Loucy (cell line): ENCODE results near the gene RNF17.

Source experiments
- H2AFZ ChIP-seq: fragments of 200-600 bp; sonication (generic); 2 replicates; pipeline ENCODE4 v1.6.0; 2016; ENCODE audit warnings: antibody characterized with exemption, mild to moderate bottlenecking, low read length, moderate library complexity
- H3F3A ChIP-seq: fragments of 200-600 bp; 2 replicates; pipeline ENCODE4 v1.6.0; 2016; ENCODE audit warnings: antibody characterized with exemption, low read depth, mild to moderate bottlenecking
- H3K27me3 ChIP-seq: fragments of 200-600 bp; sonication (generic); 2 replicates; pipeline ENCODE4 v1.6.1; 2014; ENCODE audit warnings: low read length, mild to moderate bottlenecking; ENCODE audit not compliant: insufficient read depth, poor library complexity, severe bottlenecking
- H3K36me3 ChIP-seq: fragments of 200-600 bp; sonication (generic); 2 replicates; pipeline ENCODE4 v1.6.1; 2016; ENCODE audit warnings: low read length; ENCODE audit not compliant: insufficient read depth
- H3K4me1 ChIP-seq: fragments of 200-600 bp; sonication (generic); 2 replicates; pipeline ENCODE4 v1.5.1; 2014; ENCODE audit warnings: low read length, mild to moderate bottlenecking; ENCODE audit not compliant: insufficient read depth, poor library complexity, severe bottlenecking
- H3K4me2 ChIP-seq: fragments of 200-600 bp; sonication (generic); 2 replicates; pipeline ENCODE4 v1.6.0; 2014; ENCODE audit warnings: antibody characterized with exemption, low read length, low read depth, mild to moderate bottlenecking; ENCODE audit not compliant: poor library complexity, severe bottlenecking
- H3K4me3 ChIP-seq: fragments of 200-600 bp; sonication (generic); 2 replicates; pipeline ENCODE4 v1.5.1; 2014; ENCODE audit warnings: low read length, mild to moderate bottlenecking, mixed read lengths; ENCODE audit not compliant: poor library complexity, severe bottlenecking
- H3K79me2 ChIP-seq: fragments of 200-600 bp; sonication (generic); 2 replicates; pipeline ENCODE4 v1.6.1; 2014; ENCODE audit warnings: low read length; ENCODE audit not compliant: insufficient read depth
- H3K9ac ChIP-seq: fragments of 200-600 bp; sonication (generic); 2 replicates; pipeline ENCODE4 v1.6.0; 2014; ENCODE audit warnings: mild to moderate bottlenecking, low read depth, low read length, moderate library complexity; ENCODE audit not compliant: poor library complexity, severe bottlenecking
- H3K9me2 ChIP-seq: fragments of 200-600 bp; sonication (generic); replicated peaks from 2 replicates; pipeline ENCODE4 v1.6.1; 2016; ENCODE audit warnings: low read depth, low read length, mixed read lengths
- H3K9me3 ChIP-seq: fragments of 200-600 bp; sonication (generic); 2 replicates; pipeline ENCODE4 v1.6.1; 2014; ENCODE audit warnings: mild to moderate bottlenecking, antibody characterized with exemption, low read length, low read depth; ENCODE audit not compliant: insufficient read depth
- H4K20me1 ChIP-seq: fragments of 200-600 bp; sonication (generic); 2 replicates; pipeline ENCODE4 v1.6.0; 2014; ENCODE audit warnings: antibody characterized with exemption, low read length, mild to moderate bottlenecking; ENCODE audit not compliant: insufficient read depth, poor library complexity, severe bottlenecking
- CTCF ChIP-seq: fragments of 200-600 bp; sonication (generic); conservative IDR thresholded peaks from 2 replicates; pipeline ENCODE4 v1.5.1; 2014; ENCODE audit warnings: mild to moderate bottlenecking, antibody characterized with exemption, low read length
- EZH2phosphoT487 ChIP-seq: fragments of 200-600 bp; IDR thresholded peaks from 2 replicates; pipeline ENCODE4 v1.6.1; 2018; ENCODE audit warnings: antibody characterized with exemption, mild to moderate bottlenecking, moderate library complexity, borderline replicate concordance

Gene RNF17

GRCh38 chr13:24870380-24870760, 106.4 kb downstream of the RNF17 start:
- Histone ChIP-seq H4K20me1 (no peaks in the 10 kb centered on the region), H3K4me2 (no peak overlapping the region), H3K4me1 (peaks cover 16% of the 10 kb centered on the region), H3K27me3 (no peaks in the 10 kb centered on the region), H3K79me2 (no peaks in the 10 kb centered on the region), H3F3A (peaks cover 2% of the 10 kb centered on the region; the same call in 1 of the 2 replicates), H3K9ac (no peak overlapping the region), H3K4me3 (no peak overlapping the region), H3K9me3 (no peaks in the 10 kb centered on the region), H3K36me3 (no peaks in the 10 kb centered on the region), H3K9me2 (no peaks in the 10 kb centered on the region), H2AFZ (no peak overlapping the region)
- TF ChIP-seq EZH2phosphoT487: no peak
- TF ChIP-seq CTCF: no peak

- TF ChIP-seq EZH2phosphoT487: no peak
- TF ChIP-seq CTCF: no peak
- Histone ChIP-seq H3F3A (no peaks in the 10 kb centered on the region), H3K4me2 (no peak overlapping the region), H4K20me1 (no peaks in the 10 kb centered on the region), H3K36me3 (no peaks in the 10 kb centered on the region), H3K4me1 (no peaks in the 10 kb centered on the region), H3K79me2 (no peaks in the 10 kb centered on the region), H3K9ac (no peak overlapping the region), H3K4me3 (no peak overlapping the region), H3K9me2 (no peaks in the 10 kb centered on the region), H3K27me3 (no peaks in the 10 kb centered on the region), H2AFZ (no peak overlapping the region), H3K9me3 (no peaks in the 10 kb centered on the region)
Measured at GRCh38 chr13:24875566-24875965, 111.6 kb downstream of the RNF17 start.

GRCh38 chr13:24877531-24877930, 113.6 kb downstream of the RNF17 start:
- Histone ChIP-seq H3K9ac (no peak overlapping the region), H4K20me1 (no peaks in the 10 kb centered on the region), H3K36me3 (peaks cover 2% of the 10 kb centered on the region; the same call in 1 of the 2 replicates), H3K4me3 (no peak overlapping the region), H2AFZ (no peak overlapping the region), H3K27me3 (no peaks in the 10 kb centered on the region), H3K4me2 (no peak overlapping the region), H3K9me3 (no peaks in the 10 kb centered on the region), H3K4me1 (peaks cover under 1% of the 10 kb centered on the region), H3F3A (no peaks in the 10 kb centered on the region), H3K79me2 (no peaks in the 10 kb centered on the region), H3K9me2 (no peaks in the 10 kb centered on the region)
- TF ChIP-seq CTCF (no peak), EZH2phosphoT487 (no peak)
